GM12878 (cell line): Measurements from ENCODE around the gene RRH. TPM values are rescaled to one million over a fixed set of nuclear protein-coding genes. Genes with fewer than 3 reads are reported as not detected.

Experiments used
- ATAC-seq: fragments of 200-7000 bp; cut with Tn5 transposase; 3 replicates; pipeline ENCODE4 v1.9.1; 2020; ENCODE audit warnings: mild to moderate bottlenecking, moderate library complexity
- BruUV-seq: library from RNA; stranded (reverse); fragments of 400-500 nt; replicated peaks from 2 replicates; lab custom pipeline; 2021; lab: Mats Ljungman, UMichigan
- CTCF ChIA-PET: fragments of 300-600 bp; sonication (Branson Sonifier 250); formaldehyde crosslinking; extraction: SDS; loops from one replicate; lab custom pipeline; 2021; ENCODE audit warnings: inconsistent platforms; lab: Yijun Ruan, JAX
- POLR2A ChIA-PET: fragments of 350-600 bp; formaldehyde crosslinking; extraction: SDS; loops from one replicate; lab custom pipeline; 2021; ENCODE audit warnings: inconsistent platforms; lab: Charles Lee
- RAD21 ChIA-PET: fragments of 300-600 bp; sonication (Branson Sonifier 250); formaldehyde crosslinking; loops from one replicate; lab custom pipeline; 2023; ENCODE audit warnings: antibody characterized with exemption; ENCODE audit not compliant: unreplicated experiment; lab: Charles Lee
- SMC1A ChIA-PET: fragments of 300-600 bp; sonication (Branson Sonifier 250); formaldehyde crosslinking; loops from one replicate; lab custom pipeline; 2023; ENCODE audit not compliant: unreplicated experiment, uncharacterized antibody; lab: Charles Lee
- DNase-seq: peaks from one replicate; pipeline ENCODE4 v3.0.0-alpha.2; 2011; ENCODE audit warnings: low read depth, low spot score
- FAIRE-seq: peaks from 3 replicates; lab custom pipeline; 2011; peaks lifted over from hg19 to GRCh38; lab: Jason Lieb, UNC
- H2AFZ ChIP-seq: 2 replicates; pipeline ENCODE4 v1.6.0; 2011; ENCODE audit warnings: low read depth, low read length, control low read depth; ENCODE audit not compliant: control insufficient read depth
- H3K27ac ChIP-seq: 2 replicates; pipeline ENCODE4 v1.5.1; 2011; ENCODE audit warnings: control low read depth; ENCODE audit not compliant: control insufficient read depth, insufficient read depth
- H3K27me3 ChIP-seq, 2 experiments: replicated peaks in 1 of 2; 2 replicates each; pipeline versions ENCODE4 v1.6.0 to v1.6.1; 2011; ENCODE audit warnings: low read length in 1 of 2; ENCODE audit not compliant: control insufficient read depth in 2 of 2, insufficient read depth in 2 of 2
- H3K36me3 ChIP-seq, 2 experiments: 2 replicates each; pipeline ENCODE4 v1.5.1; 2011; ENCODE audit warnings: low read length in 1 of 2; ENCODE audit not compliant: control insufficient read depth in 2 of 2, insufficient read depth in 2 of 2
- H3K4me1 ChIP-seq: 2 replicates; pipeline ENCODE4 v1.6.1; 2011; ENCODE audit warnings: mild to moderate bottlenecking, low read length, moderate library complexity, mixed read lengths; ENCODE audit not compliant: control insufficient read depth, insufficient read depth
- H3K4me2 ChIP-seq: 2 replicates; pipeline ENCODE4 v1.6.0; 2011; ENCODE audit warnings: control low read depth; ENCODE audit not compliant: control insufficient read depth, insufficient read depth
- H3K4me3 ChIP-seq: fragments of 200-600 bp; sonication (generic); 2 replicates; pipeline ENCODE4 v1.5.1; 2016
- H3K79me2 ChIP-seq: 2 replicates; pipeline ENCODE4 v1.6.0; 2011; ENCODE audit warnings: low read length; ENCODE audit not compliant: control insufficient read depth, insufficient read depth
- H3K9ac ChIP-seq: 2 replicates; pipeline ENCODE4 v1.8.0; 2011; ENCODE audit warnings: low read length, control low read depth, mixed read lengths; ENCODE audit not compliant: control insufficient read depth, insufficient read depth
- H3K9me3 ChIP-seq: replicated peaks from 3 replicates; pipeline ENCODE4 v1.5.1; 2011; ENCODE audit warnings: mild to moderate bottlenecking, low read length; ENCODE audit not compliant: control insufficient read depth, insufficient read depth
- H4K20me1 ChIP-seq: 2 replicates; pipeline ENCODE4 v1.6.0; 2011; ENCODE audit not compliant: control insufficient read depth, insufficient read depth
- BCL11A ChIP-seq: IDR thresholded peaks from 2 replicates; pipeline ENCODE4 v1.6.1; 2011; ENCODE audit warnings: low read depth, low read length
- CEBPB ChIP-seq, 2 experiments: fragments of 150-350 bp in 1 of 2; IDR thresholded peaks; 2 replicates each; pipeline ENCODE4 v1.6.1; 2012 to 2014; ENCODE audit warnings: low read depth in 2 of 2, low read length in 2 of 2, borderline replicate concordance in 1 of 2, inconsistent platforms in 1 of 2
- CHD2 ChIP-seq: IDR thresholded peaks from 2 replicates; pipeline ENCODE4 v1.6.1; 2011; ENCODE audit warnings: low read depth, low read length, improper control_type of control experiment, borderline replicate concordance
- EZH2 ChIP-seq: IDR thresholded peaks from 2 replicates; pipeline ENCODE4 v1.6.1; 2012; ENCODE audit warnings: low read depth, mild to moderate bottlenecking, control low read depth, inconsistent platforms, low read length, borderline replicate concordance; ENCODE audit not compliant: control insufficient read depth
- HDGF ChIP-seq: fragments of 450-650 bp; IDR thresholded peaks from 2 replicates; pipeline ENCODE4 v1.6.1; 2016; ENCODE audit warnings: antibody characterized with exemption
- LARP7 ChIP-seq: fragments of 450-650 bp; IDR thresholded peaks from 2 replicates; pipeline ENCODE4 v1.6.1; 2017; ENCODE audit warnings: mild to moderate bottlenecking
- MAX ChIP-seq: IDR thresholded peaks from 2 replicates; pipeline ENCODE4 v1.6.1; 2012; ENCODE audit warnings: low read depth, low read length, improper control_type of control experiment
- MEF2A ChIP-seq: IDR thresholded peaks from 2 replicates; pipeline ENCODE4 v1.6.1; 2011; ENCODE audit warnings: low read depth, mild to moderate bottlenecking, low read length, moderate library complexity; ENCODE audit not compliant: insufficient read depth
- NFYB ChIP-seq: IDR thresholded peaks from 2 replicates; pipeline ENCODE4 v1.6.1; 2011; ENCODE audit warnings: low read depth, mild to moderate bottlenecking, low read length, improper control_type of control experiment, moderate library complexity; ENCODE audit not compliant: insufficient read depth
- PAX5 ChIP-seq: IDR thresholded peaks from 2 replicates; pipeline ENCODE4 v1.6.1; 2011; ENCODE audit warnings: low read depth, low read length, borderline replicate concordance
- RB1 ChIP-seq: fragments of 450-650 bp; formaldehyde crosslinking; IDR thresholded peaks from 2 replicates; pipeline ENCODE4 v1.6.1; 2017; ENCODE audit warnings: mild to moderate bottlenecking, borderline replicate concordance
- TAF1 ChIP-seq: IDR thresholded peaks from 2 replicates; pipeline ENCODE4 v1.6.1; 2011; ENCODE audit warnings: mild to moderate bottlenecking, low read depth, low read length, borderline replicate concordance
- YBX1 ChIP-seq: fragments of 450-650 bp; IDR thresholded peaks from 2 replicates; pipeline ENCODE4 v1.6.1; 2016; ENCODE audit warnings: antibody characterized with exemption
- ZNF274 ChIP-seq: IDR thresholded peaks from one replicate; pipeline ENCODE4 v1.8.0; 2011; ENCODE audit not compliant: insufficient read length, insufficient read depth
- WGBS: methylation state at CpG from one replicate; pipeline ENCODE4 v1.1.6; 2016; ENCODE audit warnings: low lambda C conversion rate; ENCODE audit not compliant: insufficient replicate concordance, insufficient coverage; ENCODE audit errors: missing lambda C conversion rate; 5-methylcytosine and 5-hydroxymethylcytosine counted together
- in situ Hi-C: fragments of 300-500 bp; cut with MboI; formaldehyde crosslinking; loops from 9 replicates; pipeline ENCODE4 v1.14.3; 2018; ENCODE audit warnings: mixed read lengths
- intact Hi-C: fragments of 100-400 bp; cut with micrococcal nuclease; formaldehyde crosslinking; loops from one replicate; pipeline ENCODE4 v1.14.2; 2022; ENCODE audit not compliant: unreplicated experiment
- polyA plus RNA-seq, 11 experiments: library from polyadenylated mRNA; depleted of rRNA in 4 of 11; unstranded in 6 of 11; stranded (reverse) in 5 of 11; fragments of >200 nt; fragmentation: Nextera tagmentation in 4 of 11; fragmentation: Illumina TruSeq in 1 of 11; extraction: Ambion mirVana in 4 of 11; extraction: Trizol in 1 of 11; gene quantifications; 1 replicate in 1 of 11; 2 replicates in 10 of 11; pipeline versions ENCODE4 v1.2.1 to v1.2.3, GENCODE V29; 2011 to 2016; ENCODE audit warnings: inconsistent platforms in 2 of 11, missing spikeins in 2 of 11, low read depth in 1 of 11
- total RNA-seq, 4 experiments: library from RNA; depleted of rRNA in 3 of 4; stranded (reverse); fragments of >200 nt in 3 of 4; fragmentation: Illumina TruSeq in 1 of 4; extraction: Trizol in 1 of 4; gene quantifications; 2 replicates each; pipeline versions ENCODE4 v1.2.1 to v1.2.3, GENCODE V29; 2013 to 2021
- TF ChIP-seq, protein P1 (sequence below): fragments of 450-650 bp; formaldehyde crosslinking; IDR thresholded peaks from 2 replicates; pipeline ENCODE4 v1.4.0; 2020; ENCODE audit warnings: mild to moderate bottlenecking, moderate library complexity
- TF ChIP-seq, protein P2 (sequence below): fragments of 450-650 bp; IDR thresholded peaks from 2 replicates; pipeline ENCODE4 v1.6.1; 2017; ENCODE audit warnings: mild to moderate bottlenecking, moderate library complexity

RRH gene
- total and polyA plus RNA-seq, 10 of the 15 experiments (the other 5 are each of a cell fraction or from before 2014, with no cell fraction given), result 0.06 to 0.24 (median 0.12) TPM; not detected in 6

GRCh38 chr4:109861271-109861670 lies 33.5 kb downstream of the RRH start (continued):
- TF ChIP-seq, protein P1, sequence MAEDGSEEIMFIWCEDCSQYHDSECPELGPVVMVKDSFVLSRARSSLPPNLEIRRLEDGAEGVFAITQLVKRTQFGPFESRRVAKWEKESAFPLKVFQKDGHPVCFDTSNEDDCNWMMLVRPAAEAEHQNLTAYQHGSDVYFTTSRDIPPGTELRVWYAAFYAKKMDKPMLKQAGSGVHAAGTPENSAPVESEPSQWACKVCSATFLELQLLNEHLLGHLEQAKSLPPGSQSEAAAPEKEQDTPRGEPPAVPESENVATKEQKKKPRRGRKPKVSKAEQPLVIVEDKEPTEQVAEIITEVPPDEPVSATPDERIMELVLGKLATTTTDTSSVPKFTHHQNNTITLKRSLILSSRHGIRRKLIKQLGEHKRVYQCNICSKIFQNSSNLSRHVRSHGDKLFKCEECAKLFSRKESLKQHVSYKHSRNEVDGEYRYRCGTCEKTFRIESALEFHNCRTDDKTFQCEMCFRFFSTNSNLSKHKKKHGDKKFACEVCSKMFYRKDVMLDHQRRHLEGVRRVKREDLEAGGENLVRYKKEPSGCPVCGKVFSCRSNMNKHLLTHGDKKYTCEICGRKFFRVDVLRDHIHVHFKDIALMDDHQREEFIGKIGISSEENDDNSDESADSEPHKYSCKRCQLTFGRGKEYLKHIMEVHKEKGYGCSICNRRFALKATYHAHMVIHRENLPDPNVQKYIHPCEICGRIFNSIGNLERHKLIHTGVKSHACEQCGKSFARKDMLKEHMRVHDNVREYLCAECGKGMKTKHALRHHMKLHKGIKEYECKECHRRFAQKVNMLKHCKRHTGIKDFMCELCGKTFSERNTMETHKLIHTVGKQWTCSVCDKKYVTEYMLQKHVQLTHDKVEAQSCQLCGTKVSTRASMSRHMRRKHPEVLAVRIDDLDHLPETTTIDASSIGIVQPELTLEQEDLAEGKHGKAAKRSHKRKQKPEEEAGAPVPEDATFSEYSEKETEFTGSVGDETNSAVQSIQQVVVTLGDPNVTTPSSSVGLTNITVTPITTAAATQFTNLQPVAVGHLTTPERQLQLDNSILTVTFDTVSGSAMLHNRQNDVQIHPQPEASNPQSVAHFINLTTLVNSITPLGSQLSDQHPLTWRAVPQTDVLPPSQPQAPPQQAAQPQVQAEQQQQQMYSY (CRISPR knock-in tag), result no peak
- TF ChIP-seq TAF1 (no peak), MAX (no peak), BCL11A (no peak)

- RAD21 ChIA-PET, result no interaction called here
- Histone ChIP-seq H3K9ac (no peak overlapping the region), H3K79me2 (no peaks in the 10 kb centered on the region), H3K36me3 (no peaks in the 10 kb centered on the region), H3K4me3 (no peak overlapping the region), H3K27me3 (no peaks in the 10 kb centered on the region), H3K4me2 (no peak overlapping the region), H4K20me1 (no peaks in the 10 kb centered on the region), H2AFZ (no peak overlapping the region), H3K9me3 (no peaks in the 10 kb centered on the region; the same call in 2 of the 3 replicates), H3K4me1 (no peaks in the 10 kb centered on the region), H3K27ac (no peak overlapping the region)
- no peak for ATAC-seq
- POLR2A ChIA-PET, result no interaction called here
- no TSS peak for BruUV-seq
- no peak for FAIRE-seq
- TF ChIP-seq NFYB, result no peak
- TF ChIP-seq TAF1, result no peak
- TF ChIP-seq ZNF274, result no peak
- TF ChIP-seq LARP7, result no peak
- TF ChIP-seq, protein P2, sequence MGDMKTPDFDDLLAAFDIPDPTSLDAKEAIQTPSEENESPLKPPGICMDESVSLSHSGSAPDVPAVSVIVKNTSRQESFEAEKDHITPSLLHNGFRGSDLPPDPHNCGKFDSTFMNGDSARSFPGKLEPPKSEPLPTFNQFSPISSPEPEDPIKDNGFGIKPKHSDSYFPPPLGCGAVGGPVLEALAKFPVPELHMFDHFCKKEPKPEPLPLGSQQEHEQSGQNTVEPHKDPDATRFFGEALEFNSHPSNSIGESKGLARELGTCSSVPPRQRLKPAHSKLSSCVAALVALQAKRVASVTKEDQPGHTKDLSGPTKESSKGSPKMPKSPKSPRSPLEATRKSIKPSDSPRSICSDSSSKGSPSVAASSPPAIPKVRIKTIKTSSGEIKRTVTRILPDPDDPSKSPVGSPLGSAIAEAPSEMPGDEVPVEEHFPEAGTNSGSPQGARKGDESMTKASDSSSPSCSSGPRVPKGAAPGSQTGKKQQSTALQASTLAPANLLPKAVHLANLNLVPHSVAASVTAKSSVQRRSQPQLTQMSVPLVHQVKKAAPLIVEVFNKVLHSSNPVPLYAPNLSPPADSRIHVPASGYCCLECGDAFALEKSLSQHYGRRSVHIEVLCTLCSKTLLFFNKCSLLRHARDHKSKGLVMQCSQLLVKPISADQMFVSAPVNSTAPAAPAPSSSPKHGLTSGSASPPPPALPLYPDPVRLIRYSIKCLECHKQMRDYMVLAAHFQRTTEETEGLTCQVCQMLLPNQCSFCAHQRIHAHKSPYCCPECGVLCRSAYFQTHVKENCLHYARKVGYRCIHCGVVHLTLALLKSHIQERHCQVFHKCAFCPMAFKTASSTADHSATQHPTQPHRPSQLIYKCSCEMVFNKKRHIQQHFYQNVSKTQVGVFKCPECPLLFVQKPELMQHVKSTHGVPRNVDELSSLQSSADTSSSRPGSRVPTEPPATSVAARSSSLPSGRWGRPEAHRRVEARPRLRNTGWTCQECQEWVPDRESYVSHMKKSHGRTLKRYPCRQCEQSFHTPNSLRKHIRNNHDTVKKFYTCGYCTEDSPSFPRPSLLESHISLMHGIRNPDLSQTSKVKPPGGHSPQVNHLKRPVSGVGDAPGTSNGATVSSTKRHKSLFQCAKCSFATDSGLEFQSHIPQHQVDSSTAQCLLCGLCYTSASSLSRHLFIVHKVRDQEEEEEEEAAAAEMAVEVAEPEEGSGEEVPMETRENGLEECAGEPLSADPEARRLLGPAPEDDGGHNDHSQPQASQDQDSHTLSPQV, result no peak
- no peak for TF ChIP-seq RB1
- TF ChIP-seq YBX1, result no peak
- TF ChIP-seq HDGF, result no peak
- no peak for TF ChIP-seq EZH2
- TF ChIP-seq CEBPB (IDR thresholded peaks at IDR 0.05; ENCODE audit: borderline replicate concordance in 1 of 2, low read depth in 2 of 2, low read length in 2 of 2), result no peak
- TF ChIP-seq MEF2A, result no peak
- no peak for TF ChIP-seq CHD2
- no peak for TF ChIP-seq PAX5
- CTCF ChIA-PET, result interaction anchor here (1.5 kb wide), 1 partner anchor 453 kb away, joined by 3 read pairs; no protein-coding TSS in a partner anchor
- WGBS, result 17% methylated on average over 3 of the region's 3 CpGs
- in situ Hi-C loops (no loop called here), intact Hi-C loops (no loop called here)
- DNase-seq, result no peak
- SMC1A ChIA-PET, result no interaction called here
Measured at GRCh38 chr4:109861916-109862511, 34.2 kb downstream of the RRH start.
